ENCODE data around the gene CCDC9B.

GRCh38 chr15:40323953-40324937 is 16.5 kb downstream of the CCDC9B start:
- TF ChIP-seq EZH2 (IDR thresholded peaks at IDR 0.05; ENCODE audit: insufficient read depth, poor library complexity, severe bottlenecking) (no peak), EZH2phosphoT487 (IDR thresholded peaks at IDR 0.05; ENCODE audit: insufficient read depth, low read depth) (no peak)

All from GM23248 (cell line).